H9 (cell line): ENCODE measurements around the gene ITGB3. TPM values are rescaled to one million over a fixed set of nuclear protein-coding genes. Genes with fewer than 3 reads are reported as not detected.

Source experiments
- DNase-seq: peaks from one replicate; pipeline ENCODE4 v3.0.0-alpha.2; 2017
- H2AFZ ChIP-seq: one replicate; pipeline ENCODE4 v1.6.1; 2013; ENCODE audit warnings: mild to moderate bottlenecking, low read length, control low read depth, moderate library complexity
- H2AK5ac ChIP-seq: 2 replicates; pipeline ENCODE4 v1.6.1; 2013; ENCODE audit warnings: low read length, control low read depth, mixed read lengths; ENCODE audit not compliant: insufficient read length
- H2BK120ac ChIP-seq: one replicate; pipeline ENCODE4 v1.6.1; 2013; ENCODE audit warnings: low read depth, mild to moderate bottlenecking, low read length, control low read depth, inconsistent platforms; ENCODE audit not compliant: poor library complexity, severe bottlenecking
- H2BK12ac ChIP-seq: 2 replicates; pipeline ENCODE4 v1.6.1; 2013; ENCODE audit warnings: low read length, control low read depth, mixed read lengths, low read depth; ENCODE audit not compliant: insufficient read length
- H2BK15ac ChIP-seq: 2 replicates; pipeline ENCODE4 v1.6.1; 2013; ENCODE audit warnings: low read depth, low read length, control low read depth
- H2BK20ac ChIP-seq: one replicate; pipeline ENCODE4 v1.6.1; 2013; ENCODE audit warnings: low read depth, mild to moderate bottlenecking, low read length, control low read depth, inconsistent platforms; ENCODE audit not compliant: poor library complexity, severe bottlenecking
- H2BK5ac ChIP-seq: 2 replicates; pipeline ENCODE4 v1.6.1; 2013; ENCODE audit warnings: low read length, control low read depth, mixed read lengths; ENCODE audit not compliant: insufficient read length
- H3K14ac ChIP-seq: 2 replicates; pipeline ENCODE4 v1.6.1; 2013; ENCODE audit warnings: low read length, control low read depth; ENCODE audit not compliant: insufficient read depth
- H3K18ac ChIP-seq: 2 replicates; pipeline ENCODE4 v1.6.1; 2013; ENCODE audit warnings: low read depth, mild to moderate bottlenecking, mixed read lengths, low read length, control low read depth; ENCODE audit not compliant: insufficient read length
- H3K23ac ChIP-seq: 2 replicates; pipeline ENCODE4 v1.6.1; 2013; ENCODE audit warnings: low read length, control low read depth, mixed read lengths, low read depth; ENCODE audit not compliant: insufficient read length
- H3K23me2 ChIP-seq: 2 replicates; pipeline ENCODE4 v1.6.1; 2013; ENCODE audit warnings: low read depth, mild to moderate bottlenecking, mixed read lengths, low read length, control low read depth; ENCODE audit not compliant: insufficient read length, poor library complexity, severe bottlenecking
- H3K27ac ChIP-seq: 2 replicates; pipeline ENCODE4 v1.5.1; 2013; ENCODE audit warnings: low read length, control low read depth, mixed read lengths, low read depth; ENCODE audit not compliant: insufficient read length
- H3K27me3 ChIP-seq: 2 replicates; pipeline ENCODE4 v1.6.1; 2013; ENCODE audit warnings: low read length, control low read depth, inconsistent platforms; ENCODE audit not compliant: insufficient read depth
- H3K4ac ChIP-seq: 2 replicates; pipeline ENCODE4 v1.6.1; 2013; ENCODE audit warnings: low read depth, mild to moderate bottlenecking, control low read depth, inconsistent platforms, low read length, moderate library complexity
- H3K4me1 ChIP-seq: 2 replicates; pipeline ENCODE4 v1.6.1; 2013; ENCODE audit warnings: low read length, control low read depth, inconsistent platforms; ENCODE audit not compliant: insufficient read depth
- H3K4me2 ChIP-seq: 2 replicates; pipeline ENCODE4 v1.6.1; 2013; ENCODE audit warnings: low read length, control low read depth, mixed read lengths; ENCODE audit not compliant: insufficient read length, insufficient read depth
- H3K56ac ChIP-seq: 2 replicates; pipeline ENCODE4 v1.6.1; 2013; ENCODE audit warnings: low read depth, mild to moderate bottlenecking, mixed read lengths, low read length, control low read depth; ENCODE audit not compliant: insufficient read length
- H3K79me1 ChIP-seq: 2 replicates; pipeline ENCODE4 v1.6.1; 2013; ENCODE audit warnings: low read depth, mild to moderate bottlenecking, moderate library complexity, low read length, control low read depth, inconsistent platforms; ENCODE audit not compliant: insufficient read depth, poor library complexity, severe bottlenecking
- H3K79me2 ChIP-seq: 2 replicates; pipeline ENCODE4 v1.6.1; 2013; ENCODE audit warnings: low read length, control low read depth, inconsistent platforms; ENCODE audit not compliant: insufficient read depth
- H3K9ac ChIP-seq: 2 replicates; pipeline ENCODE4 v1.6.1; 2013; ENCODE audit warnings: low read length, control low read depth, mixed read lengths; ENCODE audit not compliant: insufficient read length; ENCODE audit errors: extremely low read depth
- H3K9me3 ChIP-seq: one replicate; pipeline ENCODE4 v1.6.1; 2013; ENCODE audit warnings: low read depth, low read length, inconsistent platforms; ENCODE audit not compliant: control insufficient read depth
- H3T11ph ChIP-seq: one replicate; pipeline ENCODE4 v1.6.1; 2013; ENCODE audit warnings: mild to moderate bottlenecking, low read length, control low read depth, inconsistent platforms
- H4K20me1 ChIP-seq: one replicate; pipeline ENCODE4 v1.6.1; 2013; ENCODE audit not compliant: control insufficient read depth, insufficient read length, insufficient read depth
- H4K5ac ChIP-seq: 2 replicates; pipeline ENCODE4 v1.6.1; 2013; ENCODE audit warnings: low read depth, mild to moderate bottlenecking, mixed read lengths, low read length, control low read depth; ENCODE audit not compliant: insufficient read length
- H4K8ac ChIP-seq: replicated peaks from 2 replicates; pipeline ENCODE4 v1.6.1; 2013; ENCODE audit warnings: low read length, control low read depth, mixed read lengths, low read depth; ENCODE audit not compliant: insufficient read length
- H4K91ac ChIP-seq: 2 replicates; pipeline ENCODE4 v1.6.1; 2013; ENCODE audit warnings: low read depth, mild to moderate bottlenecking, moderate library complexity, mixed read lengths, low read length, control low read depth; ENCODE audit not compliant: insufficient read length
- H3K27ac Mint-ChIP-seq, 3 experiments: 2 replicates in 2 of 3; 3 replicates in 1 of 3; pipeline ENCODE4 v1.8.0; 2020 to 2021; ENCODE audit warnings: mixed read lengths in 3 of 3, mild to moderate bottlenecking in 1 of 3, moderate library complexity in 1 of 3
- H3K27me3 Mint-ChIP-seq: 2 replicates; pipeline ENCODE4 v1.8.0; 2021; ENCODE audit warnings: low read depth, mild to moderate bottlenecking, moderate library complexity, mixed read lengths
- H3K36me3 Mint-ChIP-seq, 3 experiments: 2 replicates in 2 of 3; 3 replicates in 1 of 3; pipeline ENCODE4 v1.8.0; 2020 to 2021; ENCODE audit warnings: low read depth in 3 of 3, mixed read lengths in 3 of 3; ENCODE audit not compliant: insufficient read depth in 1 of 3
- H3K4me1 Mint-ChIP-seq, 2 experiments: 2 replicates each; pipeline ENCODE4 v1.8.0; 2020; ENCODE audit warnings: mixed read lengths in 2 of 2
- H3K4me3 Mint-ChIP-seq, 2 experiments: 2 replicates in 1 of 2; 3 replicates in 1 of 2; pipeline ENCODE4 v1.8.0; 2020 to 2021; ENCODE audit warnings: mild to moderate bottlenecking in 2 of 2, mixed read lengths in 2 of 2, moderate library complexity in 1 of 2
- H3K9me3 Mint-ChIP-seq, 2 experiments: 2 replicates in 1 of 2; 3 replicates in 1 of 2; pipeline ENCODE4 v1.8.0; 2020; ENCODE audit warnings: mild to moderate bottlenecking in 2 of 2, mixed read lengths in 2 of 2, moderate library complexity in 1 of 2
- CTCF ChIP-seq: fragments of 200-600 bp; sonication (generic); conservative IDR thresholded peaks from 3 replicates; pipeline ENCODE4 v1.8.0; 2021; ENCODE audit warnings: antibody characterized with exemption, mild to moderate bottlenecking
- WGBS: extraction: QIAGEN DNeasy Blood & Tissue Kit; methylation state at CpG from one replicate; pipeline ENCODE4 v1.1.7; 2013; ENCODE audit warnings: missing lambda C conversion rate, low lambda C conversion rate, mixed read lengths; ENCODE audit not compliant: insufficient read length; ENCODE audit errors: extremely low coverage; 5-methylcytosine and 5-hydroxymethylcytosine counted together
- total RNA-seq: library from RNA; stranded (reverse); gene quantifications from 2 replicates; pipeline ENCODE4 v1.2.1, GENCODE V29; 2021

The ITGB3 gene
- total RNA-seq, 1 experiment from 2014 or later: not detected

- WGBS: no CpG with 5 or more reads among the region's 8 CpGs
- H3K27ac Mint-ChIP-seq: no peak overlapping the region; a peak in 1 of 7 replicates
- H2AFZ ChIP-seq: no peak overlapping the region
These were observed 46.2 kb upstream of the ITGB3 start for GRCh38 chr17:47207143-47208067.

More at GRCh38 chr17:47207143-47208067, 46.2 kb upstream of the ITGB3 start:
- no peaks in the 10 kb centered on the region for H4K20me1 ChIP-seq
- H2BK120ac ChIP-seq: no peak overlapping the region
- Mint-ChIP-seq H3K36me3 (no peaks in the 10 kb centered on the region), H3K4me1 (peaks cover 16 to 26% of the 10 kb centered on the region in 2 experiments), H3K9me3 (no peaks in the 10 kb centered on the region), H3K4me3 (no peak overlapping the region), H3K27me3 (peaks cover 1% of the 10 kb centered on the region)
- no peak overlapping the region for H2BK15ac ChIP-seq
- no peak overlapping the region for H3K23ac ChIP-seq
- no peak overlapping the region; the same call in 1 of the 2 replicates for H3K14ac ChIP-seq
- no peak for TF ChIP-seq CTCF
- H4K8ac ChIP-seq: no peak overlapping the region
- H3K18ac ChIP-seq: no peak overlapping the region
- H3K23me2 ChIP-seq: no peaks in the 10 kb centered on the region
- no peak overlapping the region for H3K9ac ChIP-seq
- H2AK5ac ChIP-seq: no peak overlapping the region
- H4K91ac ChIP-seq: no peak overlapping the region
- H3K27ac ChIP-seq: no peak overlapping the region
- H3K9me3 ChIP-seq: no peaks in the 10 kb centered on the region
- no peak overlapping the region for H3K4ac ChIP-seq
- no peaks in the 10 kb centered on the region; the same call in 1 of the 2 replicates for H3K27me3 ChIP-seq
- H3K79me1 ChIP-seq: no peaks in the 10 kb centered on the region
- no peak overlapping the region for H2BK5ac ChIP-seq
- peaks cover 10% of the 10 kb centered on the region for H3K4me1 ChIP-seq
- no peak overlapping the region for H3T11ph ChIP-seq
- no peak overlapping the region for H3K56ac ChIP-seq
- no peak overlapping the region for H2BK20ac ChIP-seq
- no peaks in the 10 kb centered on the region for H3K79me2 ChIP-seq
- no peak overlapping the region for H4K5ac ChIP-seq
- no peak overlapping the region for H2BK12ac ChIP-seq
- H3K4me2 ChIP-seq: no peak overlapping the region
- no peak for DNase-seq
